NCI-H128 (cell line): ENCODE measurements around the gene PRMT1.

ENCODE experiments used
- DNase-seq: peaks from one replicate; lab custom pipeline; 2025; ENCODE audit not compliant: unreplicated experiment; lab: John Stamatoyannopoulos, UW

The PRMT1 gene

GRCh38 chr19:49651029-49651819 lies 25.8 kb upstream of the PRMT1 start:
- DNase-seq, result no peak

GRCh38 chr19:49651820-49652550 lies 25.1 kb upstream of the PRMT1 start:
- no peak for DNase-seq

- DNase-seq, result no peak
Measured at GRCh38 chr19:49652551-49653465, 24.3 kb upstream of the PRMT1 start.

- no peak for DNase-seq
Measured at GRCh38 chr19:49653466-49653806, 23.6 kb upstream of the PRMT1 start.

GRCh38 chr19:49654581-49654980 lies 22.5 kb upstream of the PRMT1 start:
- DNase-seq, result no peak

GRCh38 chr19:49655570-49656455 lies 21.3 kb upstream of the PRMT1 start:
- DNase-seq, result no peak

- no peak for DNase-seq
Measured at GRCh38 chr19:49656456-49657109, 20.5 kb upstream of the PRMT1 start.

GRCh38 chr19:49657493-49658138 lies 19.5 kb upstream of the PRMT1 start:
- DNase-seq, result no peak

- DNase-seq, result no peak
Measured at GRCh38 chr19:49658139-49658517, 18.9 kb upstream of the PRMT1 start.

GRCh38 chr19:49658566-49659442 lies 18.3 kb upstream of the PRMT1 start:
- no peak for DNase-seq

GRCh38 chr19:49660338-49660961 lies 16.6 kb upstream of the PRMT1 start:
- no peak for DNase-seq

- DNase-seq, result no peak
Measured at GRCh38 chr19:49662011-49662410, 15.1 kb upstream of the PRMT1 start.

- DNase-seq, result no peak
Measured at GRCh38 chr19:49663224-49663623, 13.8 kb upstream of the PRMT1 start.

GRCh38 chr19:49664171-49665035 lies 12.7 kb upstream of the PRMT1 start:
- DNase-seq, result peak; percentile 47

GRCh38 chr19:49665036-49665350 lies 12.1 kb upstream of the PRMT1 start:
- DNase-seq, result no peak

- peak; percentile 85 for DNase-seq
Measured at GRCh38 chr19:49665351-49666119, 11.5 kb upstream of the PRMT1 start, which contains the start of the genes BCL2L12 and IRF3. TSS of gene BCL2L12 (plus strand) at chr19:49665933. CDS start at chr19:49666693, 760 bp downstream. TSS of gene IRF3 (minus strand) at chr19:49665857. CDS start at chr19:49664838, 1,019 bp downstream.

- DNase-seq, result no peak
Measured at GRCh38 chr19:49666120-49666444, 11.0 kb upstream of the PRMT1 start.
